HAP-1 (cell line): ENCODE data around the gene RBM38.
A peak's percentile ranks its signal among the peaks of the same experiment; 100 is the strongest.

Experiments
- DNase-seq, 2 experiments: peaks; one replicate each; pipeline ENCODE4 v3.0.0-alpha.2; 2016 to 2020; ENCODE audit warnings: low spot score in 2 of 2
- H3K27me3 ChIP-seq: fragments of 250-450 bp; sonication (Bioruptor Pico); 2 replicates; pipeline ENCODE4 v1.5.1; 2020; ENCODE audit warnings: low read depth, mild to moderate bottlenecking, moderate library complexity
- H3K36me3 ChIP-seq: fragments of 250-450 bp; sonication (Bioruptor Pico); replicated peaks from 2 replicates; pipeline ENCODE4 v1.5.1; 2020; ENCODE audit warnings: mild to moderate bottlenecking
- H3K4me1 ChIP-seq: fragments of 250-450 bp; sonication (Bioruptor Pico); 2 replicates; pipeline ENCODE4 v1.5.1; 2020; ENCODE audit warnings: mild to moderate bottlenecking
- H3K4me3 ChIP-seq: fragments of 250-450 bp; sonication (Bioruptor Pico); 2 replicates; pipeline ENCODE4 v1.5.1; 2020; ENCODE audit warnings: mild to moderate bottlenecking, moderate library complexity
- H3K9me3 ChIP-seq: fragments of 250-450 bp; sonication (Bioruptor Pico); 2 replicates; pipeline ENCODE4 v1.5.1; 2020; ENCODE audit warnings: mild to moderate bottlenecking, moderate library complexity
- in situ Hi-C: fragments of 300-500 bp; cut with MboI; formaldehyde crosslinking; loops from 3 replicates; pipeline ENCODE4 v1.14.3; 2020; ENCODE audit warnings: low sequenced_read_pairs, inconsistent platforms, mixed read lengths

RBM38 gene

GRCh38 chr20:57380081-57380750 lies 11.0 kb upstream of the RBM38 start:
- Histone ChIP-seq H3K4me1 (no peaks in the 10 kb centered on the region), H3K9me3 (no peaks in the 10 kb centered on the region), H3K4me3 (no peak overlapping the region), H3K36me3 (peaks cover 40% of the 10 kb centered on the region), H3K27me3 (no peaks in the 10 kb centered on the region)
- no peak for DNase-seq
- in situ Hi-C loops, result loop anchor here (10.0 to 25.0 kb wide), 3 partner anchors 205 to 993 kb away; partner anchors contain the start of genes AURKA and CSTF1

DNA sequence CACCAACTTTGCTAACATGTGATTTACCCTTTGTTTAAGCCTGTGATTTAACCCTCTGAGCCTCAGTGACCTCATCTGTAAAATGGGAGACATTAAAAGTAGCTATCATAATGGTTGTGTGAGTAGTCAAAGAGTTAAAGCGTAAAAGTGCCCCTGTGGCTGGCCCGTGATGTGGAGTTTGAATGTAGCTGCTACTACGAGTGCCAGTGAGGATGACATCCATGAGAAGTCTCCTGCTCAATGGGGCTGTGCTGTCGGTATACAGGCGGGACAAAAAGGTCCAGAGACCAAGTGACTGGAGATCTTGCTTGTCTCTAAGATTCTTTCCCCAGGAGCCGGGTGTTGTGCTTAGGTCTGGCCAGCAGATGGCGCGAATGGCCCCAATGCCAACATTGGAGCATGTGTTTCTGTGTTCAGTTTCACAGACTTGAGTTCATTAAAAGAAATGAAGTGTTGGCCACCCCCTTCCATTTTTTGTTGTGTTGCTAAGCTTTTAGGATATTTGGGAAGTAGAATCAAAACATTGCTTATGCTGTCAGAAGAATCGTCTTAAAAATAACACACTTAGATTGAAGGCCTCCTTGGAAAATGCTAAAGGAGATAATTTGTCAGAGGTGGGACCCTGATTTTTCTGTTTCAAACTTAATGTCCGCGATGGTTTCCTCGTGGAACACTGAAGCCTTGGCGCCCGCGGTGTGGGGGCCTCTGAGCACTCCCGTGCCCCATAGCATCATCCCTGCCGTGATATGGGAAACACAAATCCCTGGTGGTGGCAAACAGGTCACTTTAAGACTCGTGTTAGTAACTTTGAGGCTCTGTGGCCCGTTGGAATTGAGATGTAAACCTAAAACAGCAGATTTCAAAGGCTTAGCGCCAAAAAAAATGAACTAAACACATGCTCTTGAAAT lies 9.3 kb upstream of the RBM38 start:
- H3K27me3 ChIP-seq, result no peaks in the 10 kb centered on the region
- no peaks in the 10 kb centered on the region for H3K4me1 ChIP-seq
- peaks cover 27% of the 10 kb centered on the region for H3K36me3 ChIP-seq
- H3K9me3 ChIP-seq, result no peaks in the 10 kb centered on the region
- H3K4me3 ChIP-seq, result no peak overlapping the region
- in situ Hi-C loops, result loop anchor here (10.0 to 25.0 kb wide), 3 partner anchors 203 to 995 kb away; partner anchors contain the start of genes AURKA and CSTF1
- DNase-seq, result peak; percentile 54 to 86

GRCh38 chr20:57382516-57382915 lies 8.7 kb upstream of the RBM38 start:
- in situ Hi-C loops, result loop anchor here (10.0 to 25.0 kb wide), 3 partner anchors 202 to 995 kb away; partner anchors contain the start of genes AURKA and CSTF1
- no peaks in the 10 kb centered on the region for H3K4me1 ChIP-seq

DNA sequence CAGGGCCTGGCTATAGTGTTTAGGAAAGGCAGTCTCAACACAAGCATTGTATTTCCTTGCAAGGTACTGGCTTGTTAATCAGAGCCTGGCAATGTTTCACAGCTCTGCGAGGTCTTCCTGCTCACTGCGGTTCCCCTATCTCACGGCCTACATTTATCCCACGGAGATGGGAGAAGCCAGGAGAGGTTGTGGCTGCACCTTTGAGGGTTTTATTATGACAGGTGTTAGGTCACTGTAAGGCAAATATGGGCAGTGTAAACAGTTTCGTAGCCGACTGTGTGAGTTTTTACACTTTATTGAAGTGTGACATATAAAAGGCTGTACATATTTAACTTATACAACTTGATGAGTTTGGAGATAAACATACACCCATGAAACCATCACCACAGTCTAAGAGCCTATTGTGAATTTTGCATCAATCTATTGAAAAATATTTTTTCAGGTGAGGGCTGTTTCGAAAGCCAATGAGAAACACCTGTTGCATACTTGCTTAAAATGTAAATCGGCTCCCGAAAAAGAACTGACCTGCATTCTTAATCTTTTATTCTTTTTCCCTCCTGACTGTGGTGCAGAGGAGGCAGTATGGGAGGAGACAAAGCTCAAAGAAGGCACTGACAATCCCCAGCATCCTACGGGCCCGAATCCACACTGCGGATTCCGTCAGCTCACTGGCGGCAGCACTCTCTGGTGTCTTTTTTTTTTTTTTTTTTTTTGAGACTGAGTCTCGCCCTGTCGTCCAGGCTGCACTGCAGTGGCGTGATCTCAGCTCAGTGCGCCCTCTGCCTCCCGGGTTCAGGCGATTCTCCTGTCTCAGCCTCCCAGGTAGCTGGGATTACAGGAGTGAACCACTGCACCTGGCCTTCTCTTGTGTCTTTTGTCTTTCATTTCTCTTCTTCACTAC lies 7.5 kb upstream of the RBM38 start:
- Histone ChIP-seq H3K4me1 (no peaks in the 10 kb centered on the region), H3K36me3 (peaks cover 15% of the 10 kb centered on the region), H3K4me3 (no peak overlapping the region), H3K9me3 (no peaks in the 10 kb centered on the region), H3K27me3 (no peaks in the 10 kb centered on the region)
- no peak for DNase-seq
- in situ Hi-C loops, result loop anchor here (10.0 to 25.0 kb wide), 3 partner anchors 201 to 996 kb away; partner anchors contain the start of genes AURKA and CSTF1

More at GRCh38 chr20:57382516-57382915, 8.7 kb upstream of the RBM38 start:
- Histone ChIP-seq H3K4me3 (no peak overlapping the region), H3K9me3 (no peaks in the 10 kb centered on the region), H3K27me3 (no peaks in the 10 kb centered on the region), H3K36me3 (peaks cover 20% of the 10 kb centered on the region)
- DNase-seq, result no peak

DNA sequence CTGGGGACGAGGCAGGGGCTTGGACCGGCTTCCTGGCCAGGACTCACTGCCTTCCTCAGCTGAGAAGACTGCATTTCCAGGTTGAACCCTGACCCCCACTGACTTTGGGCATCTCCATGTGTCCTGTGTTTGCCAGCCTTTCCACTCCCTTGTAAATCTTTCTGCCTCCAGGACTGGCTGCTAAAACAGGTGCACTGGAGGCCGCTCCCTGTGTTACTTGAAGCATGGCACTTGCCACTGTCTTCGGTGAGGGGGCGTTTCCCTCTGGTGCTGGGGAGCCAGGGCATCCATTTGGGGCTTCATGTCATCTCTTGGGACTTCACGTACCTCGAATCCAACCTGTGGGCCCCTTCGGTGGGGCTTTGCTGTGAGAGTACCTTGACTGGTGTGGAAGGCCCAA lies 6.7 kb upstream of the RBM38 start:
- H3K4me3 ChIP-seq, result no peak overlapping the region
- in situ Hi-C loops, result loop anchor here (10.0 to 25.0 kb wide), 3 partner anchors 200 to 997 kb away; partner anchors contain the start of genes AURKA and CSTF1
- H3K27me3 ChIP-seq, result no peaks in the 10 kb centered on the region
- no peaks in the 10 kb centered on the region for H3K9me3 ChIP-seq
- H3K36me3 ChIP-seq, result peaks cover 8% of the 10 kb centered on the region
- no peak for DNase-seq
- H3K4me1 ChIP-seq, result peaks cover 3% of the 10 kb centered on the region

- in situ Hi-C loops, result loop anchor here (5.0 to 25.0 kb wide), 4 partner anchors 112 to 998 kb away; partner anchors contain the start of genes AURKA and CSTF1
- DNase-seq, result no peak
These were observed 6.0 kb upstream of the RBM38 start for GRCh38 chr20:57384953-57385761.

GRCh38 chr20:57385940-57386339 lies 5.3 kb upstream of the RBM38 start:
- Histone ChIP-seq H3K27me3 (no peaks in the 10 kb centered on the region), H3K4me1 (peaks cover 18% of the 10 kb centered on the region), H3K4me3 (no peak overlapping the region), H3K9me3 (no peaks in the 10 kb centered on the region), H3K36me3 (peaks cover under 1% of the 10 kb centered on the region)
- DNase-seq, result no peak
- in situ Hi-C loops, result loop anchor here (5.0 to 25.0 kb wide), 4 partner anchors 111 to 999 kb away; partner anchors contain the start of genes AURKA and CSTF1

More at GRCh38 chr20:57384953-57385761, 6.0 kb upstream of the RBM38 start:
- Histone ChIP-seq H3K27me3 (no peaks in the 10 kb centered on the region), H3K36me3 (peaks cover 4% of the 10 kb centered on the region), H3K4me3 (no peak overlapping the region), H3K4me1 (peaks cover 10% of the 10 kb centered on the region), H3K9me3 (no peaks in the 10 kb centered on the region)

GRCh38 chr20:57386762-57387161 lies 4.4 kb upstream of the RBM38 start:
- no peak for DNase-seq
- Histone ChIP-seq H3K36me3 (no peaks in the 10 kb centered on the region), H3K27me3 (no peaks in the 10 kb centered on the region), H3K4me3 (no peak overlapping the region), H3K4me1 (peaks cover 18% of the 10 kb centered on the region), H3K9me3 (no peaks in the 10 kb centered on the region)
- in situ Hi-C loops, result loop anchor here (5.0 to 25.0 kb wide), 4 partner anchors 111 to 999 kb away; partner anchors contain the start of genes AURKA and CSTF1

DNA sequence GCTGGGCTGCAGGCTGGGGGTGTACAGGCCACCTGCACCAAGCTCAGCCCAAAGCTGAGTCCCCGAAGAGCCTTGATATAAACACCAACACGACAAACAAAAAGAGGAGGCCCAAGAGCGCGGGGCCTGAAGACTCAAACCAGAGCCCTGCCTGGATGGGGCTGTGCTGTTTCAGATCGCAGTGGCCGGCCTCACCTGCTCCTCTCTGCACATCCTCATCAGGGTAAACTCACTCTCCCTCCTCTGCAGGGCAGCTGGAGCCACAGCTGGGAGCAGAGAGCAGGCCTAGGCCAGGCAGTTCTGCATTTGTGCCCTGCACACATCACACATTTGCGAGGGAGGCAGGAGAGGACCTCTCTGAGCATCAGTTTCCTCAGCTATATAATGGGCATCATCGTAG lies 3.7 kb upstream of the RBM38 start:
- in situ Hi-C loops, result loop anchor here (5.0 to 25.0 kb wide), 4 partner anchors 110 to 1000 kb away; partner anchors contain the start of genes AURKA and CSTF1
- H3K36me3 ChIP-seq, result no peaks in the 10 kb centered on the region
- no peaks in the 10 kb centered on the region for H3K27me3 ChIP-seq
- DNase-seq, result no peak
- no peak overlapping the region for H3K4me3 ChIP-seq
- peaks cover 18% of the 10 kb centered on the region for H3K4me1 ChIP-seq
- no peaks in the 10 kb centered on the region for H3K9me3 ChIP-seq

DNA sequence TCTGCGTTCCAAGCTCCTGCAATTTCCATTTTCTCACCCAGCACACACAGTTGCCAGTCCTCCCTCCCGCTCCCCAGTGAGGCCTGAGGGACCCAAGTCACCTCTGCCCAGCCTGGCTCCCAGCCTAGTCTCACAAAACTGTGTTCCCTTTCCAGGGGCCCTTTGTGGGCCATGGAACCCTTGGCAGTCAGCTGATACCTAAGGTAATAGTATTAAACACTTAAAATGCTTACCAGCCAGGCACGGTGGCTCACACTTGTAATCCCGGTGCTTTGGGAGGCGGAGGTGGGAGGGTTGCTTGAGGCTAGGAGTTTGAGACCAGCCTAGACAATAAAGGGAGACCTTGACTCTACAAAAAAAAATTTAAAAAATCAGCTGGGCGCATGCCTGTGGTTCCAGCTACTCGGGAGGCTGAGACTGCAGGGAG lies 3.2 kb upstream of the RBM38 start:
- no peaks in the 10 kb centered on the region for H3K27me3 ChIP-seq
- in situ Hi-C loops, result loop anchor here (5.0 to 25.0 kb wide), 4 partner anchors 109 to 1001 kb away; partner anchors contain the start of genes AURKA and CSTF1
- no peak overlapping the region for H3K4me3 ChIP-seq
- no peaks in the 10 kb centered on the region for H3K9me3 ChIP-seq
- DNase-seq, result no peak
- no peaks in the 10 kb centered on the region for H3K36me3 ChIP-seq
- H3K4me1 ChIP-seq, result peaks cover 18% of the 10 kb centered on the region

GRCh38 chr20:57388953-57389694 lies 2.1 kb upstream of the RBM38 start:
- Histone ChIP-seq H3K4me1 (peaks cover 18% of the 10 kb centered on the region), H3K4me3 (peak overlapping the region; percentile 15), H3K9me3 (no peaks in the 10 kb centered on the region), H3K36me3 (peaks cover 10% of the 10 kb centered on the region), H3K27me3 (no peaks in the 10 kb centered on the region)
- in situ Hi-C loops, result loop anchor here (5.0 to 25.0 kb wide), 4 partner anchors 108 to 1002 kb away; partner anchors contain the start of genes AURKA and CSTF1
- DNase-seq, result peak; percentile 64 to 80
